Stimulated activated CD8-positive, alpha-beta memory T cell treated with anti-CD3 and anti-CD28 coated beads, Interleukin-15, amount 100 ng/mL, for 1 hour (primary cell): ENCODE data around the gene KPNB1.

Experiments used
- DNase-seq: peaks from one replicate; pipeline ENCODE4 v3.0.0-alpha.2; 2020; ENCODE audit warnings: low read depth

Gene KPNB1

GRCh38 chr17:47728214-47728877 is 78.6 kb downstream of the KPNB1 start:
- DNase-seq: no peak

- no peak for DNase-seq
These were observed 79.8 kb downstream of the KPNB1 start for GRCh38 chr17:47729476-47729875.

GRCh38 chr17:47730681-47731080 is 81.0 kb downstream of the KPNB1 start:
- no peak for DNase-seq

GRCh38 chr17:47731396-47731795 is 81.7 kb downstream of the KPNB1 start:
- DNase-seq: no peak

GRCh38 chr17:47732399-47733046 is 82.8 kb downstream of the KPNB1 start:
- DNase-seq: no peak

- DNase-seq: peak; percentile 85
These were observed 83.4 kb downstream of the KPNB1 start, which contains the start of gene TBX21 for GRCh38 chr17:47733047-47733673. Gene TBX21, plus strand, starts transcription at chr17:47733236. Its CDS starts 219 bp downstream, at chr17:47733455.

- no peak for DNase-seq
These were observed 84.1 kb downstream of the KPNB1 start for GRCh38 chr17:47733674-47734410.

GRCh38 chr17:47735139-47735464 is 85.4 kb downstream of the KPNB1 start:
- no peak for DNase-seq
